ENCODE results near the gene KCTD17. TPM values are rescaled to one million over a fixed set of nuclear protein-coding genes. Genes with fewer than 3 reads are reported as not detected.

Gene KCTD17
- total RNA-seq, 1 donor, result 25.0 TPM

- Histone ChIP-seq H3K9me3 (ENCODE audit: low read depth, low read length) (no peaks in the 10 kb centered on the region), H3K27ac (ENCODE audit: low read depth, low read length) (no peak overlapping the region), H3K4me1 (ENCODE audit: insufficient read depth, low read length) (peaks cover 10% of the 10 kb centered on the region), H3K4me2 (ENCODE audit: insufficient read depth, low read length) (no peak overlapping the region), H2AFZ (ENCODE audit: low read length) (no peak overlapping the region), H3K4me3 (ENCODE audit: insufficient read depth, low read length) (no peak overlapping the region), H4K20me1 (ENCODE audit: insufficient read depth, low read length) (no peaks in the 10 kb centered on the region), H3K27me3 (ENCODE audit: insufficient read depth, low read length) (no peaks in the 10 kb centered on the region), H3K36me3 (ENCODE audit: insufficient read depth, low read length) (no peaks in the 10 kb centered on the region), H3K79me2 (ENCODE audit: insufficient read depth, low read length) (no peaks in the 10 kb centered on the region)
- DNase-seq (ENCODE audit: insufficient read length, low spot score, missing footprints), result peak; percentile 64
- no peak for TF ChIP-seq CTCF (IDR thresholded peaks at IDR 0.05; ENCODE audit: extremely low read depth, low read depth, low read length)
Observed at GRCh38 chr22:37044634-37045625, 6.6 kb upstream of the KCTD17 start.

GRCh38 chr22:37045958-37046357 is 5.6 kb upstream of the KCTD17 start:
- peak; percentile 77 for TF ChIP-seq CTCF (IDR thresholded peaks at IDR 0.05; ENCODE audit: extremely low read depth, low read depth, low read length)
- Histone ChIP-seq H4K20me1 (ENCODE audit: insufficient read depth, low read length) (no peaks in the 10 kb centered on the region), H3K4me3 (ENCODE audit: insufficient read depth, low read length) (no peak overlapping the region), H3K36me3 (ENCODE audit: insufficient read depth, low read length) (no peaks in the 10 kb centered on the region), H3K4me1 (ENCODE audit: insufficient read depth, low read length) (peaks cover 5% of the 10 kb centered on the region), H3K4me2 (ENCODE audit: insufficient read depth, low read length) (no peak overlapping the region), H3K27ac (ENCODE audit: low read depth, low read length) (no peak overlapping the region), H2AFZ (ENCODE audit: low read length) (no peak overlapping the region), H3K79me2 (ENCODE audit: insufficient read depth, low read length) (no peaks in the 10 kb centered on the region), H3K9me3 (ENCODE audit: low read depth, low read length) (no peaks in the 10 kb centered on the region), H3K27me3 (ENCODE audit: insufficient read depth, low read length) (no peaks in the 10 kb centered on the region)
- peak; percentile 95 for DNase-seq (ENCODE audit: insufficient read length, low spot score, missing footprints)

- Histone ChIP-seq H3K4me2 (ENCODE audit: insufficient read depth, low read length) (no peak overlapping the region), H3K27ac (ENCODE audit: low read depth, low read length) (no peak overlapping the region), H3K36me3 (ENCODE audit: insufficient read depth, low read length) (no peaks in the 10 kb centered on the region), H3K4me3 (ENCODE audit: insufficient read depth, low read length) (no peak overlapping the region), H3K9me3 (ENCODE audit: low read depth, low read length) (no peaks in the 10 kb centered on the region), H3K4me1 (ENCODE audit: insufficient read depth, low read length) (peaks cover 5% of the 10 kb centered on the region), H3K27me3 (ENCODE audit: insufficient read depth, low read length) (no peaks in the 10 kb centered on the region), H2AFZ (ENCODE audit: low read length) (no peak overlapping the region), H3K79me2 (ENCODE audit: insufficient read depth, low read length) (no peaks in the 10 kb centered on the region), H4K20me1 (ENCODE audit: insufficient read depth, low read length) (no peaks in the 10 kb centered on the region)
- no peak for TF ChIP-seq CTCF (IDR thresholded peaks at IDR 0.05; ENCODE audit: extremely low read depth, low read depth, low read length)
- DNase-seq (ENCODE audit: insufficient read length, low spot score, missing footprints), result peak; percentile 46
Observed at GRCh38 chr22:37046589-37046988, 5.0 kb upstream of the KCTD17 start.

GRCh38 chr22:37047006-37047405 is 4.5 kb upstream of the KCTD17 start:
- Histone ChIP-seq H4K20me1 (ENCODE audit: insufficient read depth, low read length) (no peaks in the 10 kb centered on the region), H3K4me2 (ENCODE audit: insufficient read depth, low read length) (no peak overlapping the region), H2AFZ (ENCODE audit: low read length) (no peak overlapping the region), H3K9me3 (ENCODE audit: low read depth, low read length) (no peaks in the 10 kb centered on the region), H3K36me3 (ENCODE audit: insufficient read depth, low read length) (no peaks in the 10 kb centered on the region), H3K79me2 (ENCODE audit: insufficient read depth, low read length) (no peaks in the 10 kb centered on the region), H3K27ac (ENCODE audit: low read depth, low read length) (no peak overlapping the region), H3K4me3 (ENCODE audit: insufficient read depth, low read length) (no peak overlapping the region), H3K27me3 (ENCODE audit: insufficient read depth, low read length) (no peaks in the 10 kb centered on the region), H3K4me1 (ENCODE audit: insufficient read depth, low read length) (peaks cover 6% of the 10 kb centered on the region)
- TF ChIP-seq CTCF (IDR thresholded peaks at IDR 0.05; ENCODE audit: extremely low read depth, low read depth, low read length), result no peak
- DNase-seq (ENCODE audit: insufficient read length, low spot score, missing footprints), result no peak

Measured in osteoblast (primary cell).